Ureter (tissue), 1 donor: ENCODE data around the gene ACP4. TPM values are rescaled to one million over a fixed set of nuclear protein-coding genes. Genes with fewer than 3 reads are reported as not detected.

Experiments
- DNase-seq: peaks from one replicate; pipeline ENCODE4 v3.0.0-alpha.2; 2020; ENCODE audit warnings: low spot score
- total RNA-seq: library from RNA; stranded (reverse); gene quantifications from one replicate; pipeline ENCODE4 v1.2.4, GENCODE V29; 2023
- donor health status: DM: yes; HTN: yes; CAD: no.

ACP4 gene
- total RNA-seq, 1 donor from 2014 or later, result not detected

DNA sequence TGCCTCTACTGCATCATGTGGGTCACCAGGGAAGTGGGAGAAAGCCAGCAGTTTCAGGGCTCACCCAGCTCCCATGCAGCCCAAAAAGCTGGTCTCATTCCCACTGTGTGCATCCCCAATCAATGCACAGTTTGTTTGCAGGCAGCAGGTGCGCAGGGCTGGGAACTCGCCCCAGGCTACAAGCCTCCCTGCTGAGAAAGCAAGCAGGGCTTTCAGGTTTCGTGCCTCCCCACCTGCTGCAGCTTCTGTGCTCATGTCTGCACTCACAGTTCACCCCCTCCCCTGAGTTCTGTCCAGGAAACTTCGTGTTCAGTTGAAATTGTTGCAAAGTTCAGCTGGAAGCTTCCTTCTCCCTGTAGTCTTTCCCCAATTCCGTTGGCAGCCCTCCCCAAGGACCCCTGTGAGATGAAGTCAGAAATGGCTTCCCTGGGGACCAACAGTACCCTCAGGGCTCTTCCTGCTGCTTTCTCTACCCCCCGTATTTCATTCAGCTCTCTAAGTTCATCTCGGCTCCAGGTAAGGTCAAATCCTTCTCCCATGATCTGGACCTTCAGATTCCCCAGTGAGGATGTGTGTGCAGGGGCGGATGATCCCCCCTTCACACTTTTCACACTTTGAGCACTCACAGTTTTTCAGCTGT is 54.2 kb downstream of the ACP4 start:
- DNase-seq, result no peak

Other genes starting within 250 kb of the ACP4 start
- 4.7 TPM for gene LRRC4B, start 222.0 kb upstream of the ACP4 start, total RNA-seq
- 0.96 TPM for gene SYT3, start 150.5 kb upstream of the ACP4 start, total RNA-seq
- gene C19orf81, start 141.0 kb upstream of the ACP4 start, total RNA-seq, result 1.6 TPM
- 0.29 TPM for gene SHANK1, start 70.6 kb upstream of the ACP4 start, total RNA-seq
- 8.1 TPM for gene CLEC11A, start 67.1 kb upstream of the ACP4 start, total RNA-seq
- not detected for gene GPR32, start 20.0 kb upstream of the ACP4 start, total RNA-seq
- gene KLK1, start 33.4 kb downstream of the ACP4 start, total RNA-seq, result 0.60 TPM
- gene KLK15, start 43.2 kb downstream of the ACP4 start, total RNA-seq, result not detected
- gene KLK3, start 64.5 kb downstream of the ACP4 start, total RNA-seq, result not detected
- not detected for gene KLK2, start 83.0 kb downstream of the ACP4 start, total RNA-seq
- not detected for gene KLK4, start 121.0 kb downstream of the ACP4 start, total RNA-seq
- gene KLK5, start 162.6 kb downstream of the ACP4 start, total RNA-seq, result not detected
- gene KLK6, start 179.2 kb downstream of the ACP4 start, total RNA-seq, result not detected
- gene KLK7, start 193.5 kb downstream of the ACP4 start, total RNA-seq, result not detected
- gene KLK8, start 211.2 kb downstream of the ACP4 start, total RNA-seq, result not detected
- 0.29 TPM for gene KLK10, start 229.3 kb downstream of the ACP4 start, total RNA-seq
- gene KLK11, start 236.2 kb downstream of the ACP4 start, total RNA-seq, result 1.0 TPM
- not detected for gene KLK12, start 244.6 kb downstream of the ACP4 start, total RNA-seq